ENCODE measurements around the gene PAGE1.

PAGE1 gene

GRCh38 chrX:49664824-49665223 is 31.0 kb downstream of the PAGE1 start:
- TF ChIP-seq, protein P1, sequence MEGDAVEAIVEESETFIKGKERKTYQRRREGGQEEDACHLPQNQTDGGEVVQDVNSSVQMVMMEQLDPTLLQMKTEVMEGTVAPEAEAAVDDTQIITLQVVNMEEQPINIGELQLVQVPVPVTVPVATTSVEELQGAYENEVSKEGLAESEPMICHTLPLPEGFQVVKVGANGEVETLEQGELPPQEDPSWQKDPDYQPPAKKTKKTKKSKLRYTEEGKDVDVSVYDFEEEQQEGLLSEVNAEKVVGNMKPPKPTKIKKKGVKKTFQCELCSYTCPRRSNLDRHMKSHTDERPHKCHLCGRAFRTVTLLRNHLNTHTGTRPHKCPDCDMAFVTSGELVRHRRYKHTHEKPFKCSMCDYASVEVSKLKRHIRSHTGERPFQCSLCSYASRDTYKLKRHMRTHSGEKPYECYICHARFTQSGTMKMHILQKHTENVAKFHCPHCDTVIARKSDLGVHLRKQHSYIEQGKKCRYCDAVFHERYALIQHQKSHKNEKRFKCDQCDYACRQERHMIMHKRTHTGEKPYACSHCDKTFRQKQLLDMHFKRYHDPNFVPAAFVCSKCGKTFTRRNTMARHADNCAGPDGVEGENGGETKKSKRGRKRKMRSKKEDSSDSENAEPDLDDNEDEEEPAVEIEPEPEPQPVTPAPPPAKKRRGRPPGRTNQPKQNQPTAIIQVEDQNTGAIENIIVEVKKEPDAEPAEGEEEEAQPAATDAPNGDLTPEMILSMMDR (IDR thresholded peaks at IDR 0.05) = no peak
- TF ChIP-seq ZFX (IDR thresholded peaks at IDR 0.05; ENCODE audit: borderline replicate concordance) = no peak
- H3K27ac ChIP-seq = no peak overlapping the region

DNA sequence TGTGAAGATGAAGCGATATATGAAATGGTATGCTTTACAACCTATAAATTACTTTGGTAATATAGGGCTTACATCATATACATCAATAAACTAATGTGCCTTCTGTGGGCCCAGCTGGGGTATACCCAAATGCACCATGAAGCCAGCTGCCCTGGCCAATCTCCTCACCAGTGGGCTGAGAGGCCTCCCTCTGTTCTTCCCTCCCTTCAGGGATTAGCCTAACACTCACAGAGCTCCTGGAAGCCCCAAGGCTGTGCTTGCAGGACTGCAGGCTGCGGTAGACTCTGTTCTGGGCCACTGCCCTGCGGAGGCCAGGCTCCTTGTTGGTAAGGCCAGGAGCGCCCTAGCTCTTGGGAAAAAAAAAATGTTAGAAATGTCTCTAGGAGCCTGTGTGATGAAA is 33.9 kb downstream of the PAGE1 start:
- TF ChIP-seq, protein P1 (IDR thresholded peaks at IDR 0.05) = no peak
- TF ChIP-seq ZFX (IDR thresholded peaks at IDR 0.05; ENCODE audit: borderline replicate concordance) = no peak

GRCh38 chrX:49659771-49660170 is 36.0 kb downstream of the PAGE1 start:
- TF ChIP-seq, protein P1 (IDR thresholded peaks at IDR 0.05) = no peak
- TF ChIP-seq ZFX (IDR thresholded peaks at IDR 0.05; ENCODE audit: borderline replicate concordance) = no peak
- H3K27ac ChIP-seq = no peak overlapping the region

More for the DNA sequence above, 33.9 kb downstream of the PAGE1 start:
- no peak overlapping the region for H3K27ac ChIP-seq

DNA sequence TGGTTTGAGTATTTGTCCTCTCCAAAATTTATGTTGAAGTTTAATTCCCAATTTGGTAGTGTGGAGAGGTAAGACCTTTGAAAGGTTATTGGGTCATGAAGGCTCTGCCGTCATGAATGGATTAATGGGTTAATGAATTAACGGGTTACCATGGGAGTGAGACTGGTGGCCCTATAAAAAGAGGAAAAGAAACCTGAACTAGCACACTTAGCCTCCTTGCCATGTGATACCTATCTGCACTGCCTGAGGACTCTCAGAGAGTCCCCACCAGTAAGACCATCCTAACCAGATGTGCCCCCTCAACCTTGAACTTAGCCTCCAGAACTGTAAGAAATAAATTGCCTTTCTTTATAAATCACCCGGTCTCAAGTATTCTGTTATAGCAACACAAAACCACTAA is 39.3 kb downstream of the PAGE1 start:
- no peak for TF ChIP-seq ZFX (IDR thresholded peaks at IDR 0.05; ENCODE audit: borderline replicate concordance)
- TF ChIP-seq, protein P1 (IDR thresholded peaks at IDR 0.05) = no peak
- no peak overlapping the region for H3K27ac ChIP-seq

GRCh38 chrX:49644991-49645637 is 50.7 kb downstream of the PAGE1 start:
- H3K27ac ChIP-seq = no peak overlapping the region
- no peak for TF ChIP-seq ZFX (IDR thresholded peaks at IDR 0.05; ENCODE audit: borderline replicate concordance)
- TF ChIP-seq, protein P1 (IDR thresholded peaks at IDR 0.05) = no peak

Data from 22Rv1 (cell line).